ENCODE data around the gene SEC24B.
A peak's percentile ranks its signal among the peaks of the same experiment; 100 is the strongest.
"Not testable (repeated sequence)": the region's sequence is repeated elsewhere in the genome, so short reads cannot be mapped to it uniquely, and the experiment has no call there.

SEC24B gene

DNA sequence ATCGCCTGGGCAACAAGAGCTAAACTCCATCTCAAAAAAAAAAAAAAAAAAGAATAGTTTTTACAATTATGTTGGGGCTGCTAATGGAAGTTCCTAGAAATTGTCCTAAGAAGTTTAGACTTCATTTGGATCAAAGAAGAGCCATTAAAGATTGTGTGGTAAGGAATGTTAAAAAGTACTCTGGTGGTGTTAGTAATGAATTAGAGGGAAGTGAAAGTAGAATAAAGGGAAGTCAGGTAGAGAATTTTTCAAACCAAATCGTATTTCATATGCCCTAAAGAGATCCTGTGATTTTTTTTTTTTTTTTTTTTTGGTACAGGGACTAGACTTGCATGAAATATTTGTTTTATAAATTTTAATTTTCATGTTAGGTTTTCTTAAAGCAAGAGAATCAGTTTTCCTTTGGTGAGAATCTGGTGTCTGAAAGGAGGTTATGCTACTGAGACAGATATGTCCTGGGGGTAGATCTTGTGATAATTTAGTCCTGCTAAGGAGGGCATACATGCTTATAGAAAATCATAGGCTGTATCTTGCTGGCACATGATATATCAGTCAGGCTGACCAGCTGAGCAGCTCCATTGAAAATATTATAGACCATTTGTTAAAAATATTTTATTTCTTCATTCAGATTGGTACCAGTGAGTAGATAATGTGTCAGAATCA is 10.7 kb downstream of the SEC24B start:
- Mint-ChIP-seq H3K27ac (no peak overlapping the region), H3K36me3 (ENCODE audit: low read depth) (peaks cover 22% of the 10 kb centered on the region), H3K27me3 (ENCODE audit: low read depth) (no peaks in the 10 kb centered on the region), H3K9me3 (no peaks in the 10 kb centered on the region), H3K4me1 (ENCODE audit: low read depth) (peaks cover 30% of the 10 kb centered on the region), H3K4me3 (no peak overlapping the region)
- DNase-seq (ENCODE audit: low spot score): no peak

DNA sequence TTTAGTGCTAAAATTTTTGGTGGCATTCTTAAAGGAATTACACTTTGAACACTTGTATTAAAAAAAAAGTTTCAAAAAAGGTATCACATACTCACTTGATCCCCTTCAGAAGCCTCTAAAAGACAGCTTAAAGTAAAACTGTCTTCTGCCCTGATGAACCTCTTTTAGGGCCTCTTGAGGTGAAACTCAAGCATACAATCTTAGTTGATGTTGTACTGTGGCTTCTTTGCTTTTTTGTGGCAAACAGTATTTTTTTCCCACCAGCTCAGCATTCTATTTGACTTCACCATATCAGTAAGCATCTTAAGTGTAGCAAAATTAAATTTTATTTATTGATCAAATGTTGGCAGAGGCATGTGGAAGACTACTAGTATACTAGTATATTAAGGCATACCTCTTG is 13.7 kb downstream of the SEC24B start:
- Mint-ChIP-seq H3K4me1 (ENCODE audit: low read depth) (peaks cover 28% of the 10 kb centered on the region), H3K36me3 (ENCODE audit: low read depth) (peaks cover 30% of the 10 kb centered on the region), H3K27ac (no peak overlapping the region), H3K4me3 (no peak overlapping the region), H3K9me3 (no peaks in the 10 kb centered on the region), H3K27me3 (ENCODE audit: low read depth) (no peaks in the 10 kb centered on the region)
- DNase-seq (ENCODE audit: low spot score): no peak

DNA sequence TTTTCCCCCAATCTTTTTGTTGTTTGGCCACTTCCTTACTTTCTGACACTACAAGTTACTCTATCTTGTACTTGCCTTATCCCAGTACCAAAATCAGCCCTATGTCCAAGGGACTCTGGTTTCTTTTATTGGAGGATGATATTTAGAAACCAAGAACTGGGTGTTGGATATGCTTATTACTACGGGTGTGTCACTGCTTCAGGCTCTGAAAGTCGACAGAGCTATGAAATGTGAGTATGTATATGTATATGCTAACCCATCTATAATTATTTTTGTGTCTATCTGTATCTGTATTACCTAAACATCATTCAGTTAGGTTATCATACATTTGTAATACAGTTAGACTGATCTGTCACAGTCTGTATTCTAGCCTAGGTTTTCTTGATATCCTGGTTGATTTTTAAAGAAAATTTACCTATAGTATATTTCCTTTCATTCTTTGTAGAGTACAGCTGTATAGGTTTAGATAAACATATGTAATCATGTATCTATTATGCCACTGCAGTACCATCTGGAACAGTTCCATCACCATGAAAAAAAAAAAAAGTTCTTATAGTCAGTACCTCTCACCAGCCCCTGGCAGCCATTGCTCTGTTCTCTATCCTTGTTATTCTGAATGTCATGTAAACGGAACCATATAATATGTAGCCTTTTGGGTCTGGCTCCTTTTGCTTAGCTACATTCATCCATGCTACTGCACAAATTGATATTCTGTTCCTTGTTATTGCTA is 18.1 kb downstream of the SEC24B start:
- Mint-ChIP-seq H3K4me3 (no peak overlapping the region), H3K27ac (no peak overlapping the region), H3K9me3 (no peaks in the 10 kb centered on the region), H3K4me1 (ENCODE audit: low read depth) (peaks cover 21% of the 10 kb centered on the region), H3K36me3 (ENCODE audit: low read depth) (peaks cover 36% of the 10 kb centered on the region), H3K27me3 (ENCODE audit: low read depth) (no peaks in the 10 kb centered on the region)
- no peak for DNase-seq (ENCODE audit: low spot score)

DNA sequence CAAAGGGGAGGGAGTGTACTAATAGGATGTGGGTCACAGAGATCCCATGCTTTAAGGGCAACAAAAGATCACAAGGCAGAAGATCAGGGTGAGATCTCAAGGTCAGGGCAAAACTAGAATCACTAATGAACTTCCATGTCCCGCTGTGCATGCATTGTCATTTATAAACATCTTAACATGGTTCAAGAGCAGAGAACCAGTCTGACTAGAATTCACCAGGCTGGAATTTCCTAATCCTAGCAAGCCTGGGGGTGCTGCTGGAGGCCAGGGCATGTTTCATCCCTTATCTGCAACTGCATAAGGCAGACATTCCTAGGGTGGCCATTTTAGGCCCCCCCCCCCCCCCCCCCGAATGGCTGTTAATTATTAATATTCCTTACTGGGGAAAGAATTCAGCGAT is 19.5 kb downstream of the SEC24B start:
- H3K9me3 Mint-ChIP-seq; H3K27ac Mint-ChIP-seq; H3K27me3 Mint-ChIP-seq (ENCODE audit: low read depth); DNase-seq (ENCODE audit: low spot score); H3K4me3 Mint-ChIP-seq: not testable (repeated sequence)
- H3K4me1 Mint-ChIP-seq (ENCODE audit: low read depth): peaks cover 10% of the 10 kb centered on the region
- H3K36me3 Mint-ChIP-seq (ENCODE audit: low read depth): peaks cover 38% of the 10 kb centered on the region

DNA sequence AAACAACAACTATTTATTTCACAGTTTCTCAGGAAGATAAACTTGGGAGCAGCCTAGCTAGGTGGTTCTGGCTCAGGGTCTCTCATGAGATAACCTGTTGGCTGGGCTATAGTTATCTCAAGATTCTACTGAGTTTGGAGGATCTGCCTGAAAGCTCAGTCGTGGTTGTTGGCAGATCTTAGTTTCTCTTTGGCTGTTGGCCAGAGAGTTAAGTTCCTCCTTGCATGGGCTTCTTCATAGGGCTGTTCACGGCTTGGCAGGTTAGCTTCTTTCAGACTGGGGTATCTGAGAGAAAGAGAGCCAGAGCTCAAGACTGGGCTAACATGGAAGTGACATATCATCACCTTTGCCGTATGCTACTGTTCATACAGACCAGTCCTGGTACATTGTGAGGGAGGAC is 28.7 kb downstream of the SEC24B start:
- no peak for DNase-seq (ENCODE audit: low spot score)
- H3K9me3 Mint-ChIP-seq: no peaks in the 10 kb centered on the region
- no peak overlapping the region for H3K4me3 Mint-ChIP-seq
- H3K36me3 Mint-ChIP-seq (ENCODE audit: low read depth): peaks cover 28% of the 10 kb centered on the region
- no peaks in the 10 kb centered on the region for H3K4me1 Mint-ChIP-seq (ENCODE audit: low read depth)
- H3K27ac Mint-ChIP-seq: peak overlapping the region; percentile 15
- H3K27me3 Mint-ChIP-seq (ENCODE audit: low read depth): no peaks in the 10 kb centered on the region

DNA sequence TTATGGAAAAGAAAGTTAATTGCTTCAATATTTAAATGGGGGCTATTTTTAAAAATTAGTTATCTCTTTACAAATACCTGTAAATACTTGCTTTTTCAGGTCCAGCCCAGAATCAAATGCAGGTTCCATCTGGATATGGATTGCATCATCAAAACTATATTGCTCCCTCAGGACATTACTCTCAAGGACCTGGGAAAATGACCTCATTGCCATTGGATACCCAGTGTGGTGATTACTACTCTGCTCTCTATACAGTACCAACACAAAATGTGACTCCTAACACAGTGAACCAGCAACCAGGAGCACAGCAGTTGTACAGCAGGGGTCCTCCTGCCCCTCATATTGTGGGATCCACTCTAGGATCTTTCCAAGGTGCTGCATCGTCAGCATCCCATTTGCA is 29.2 kb downstream of the SEC24B start:
- Mint-ChIP-seq H3K27me3 (ENCODE audit: low read depth) (no peaks in the 10 kb centered on the region), H3K9me3 (no peaks in the 10 kb centered on the region), H3K4me1 (ENCODE audit: low read depth) (no peaks in the 10 kb centered on the region), H3K27ac (no peak overlapping the region), H3K36me3 (ENCODE audit: low read depth) (peaks cover 28% of the 10 kb centered on the region), H3K4me3 (no peak overlapping the region)
- no peak for DNase-seq (ENCODE audit: low spot score)

DNA sequence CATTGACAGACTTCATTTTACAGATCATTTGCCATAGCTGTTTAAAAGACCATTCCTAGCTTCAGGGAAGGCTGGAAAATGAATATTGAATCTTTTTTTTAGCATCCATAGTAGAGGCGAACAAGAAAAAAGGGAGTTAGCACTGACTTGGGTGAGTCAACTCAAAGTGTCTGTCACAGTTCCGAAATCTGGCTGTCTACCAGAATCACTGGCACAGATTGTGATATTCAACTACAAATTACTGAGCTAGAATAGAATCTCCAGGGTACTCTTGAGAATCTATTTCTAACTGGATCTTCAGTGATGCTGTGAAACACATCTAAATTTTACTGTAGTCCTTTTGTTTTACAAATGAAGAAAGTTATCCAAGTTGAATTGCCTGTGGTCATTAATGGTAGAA is 31.5 kb downstream of the SEC24B start:
- Mint-ChIP-seq H3K4me3 (no peak overlapping the region), H3K27me3 (ENCODE audit: low read depth) (no peaks in the 10 kb centered on the region), H3K4me1 (ENCODE audit: low read depth) (no peaks in the 10 kb centered on the region), H3K27ac (no peak overlapping the region), H3K9me3 (no peaks in the 10 kb centered on the region), H3K36me3 (ENCODE audit: low read depth) (peaks cover 35% of the 10 kb centered on the region)
- no peak for DNase-seq (ENCODE audit: low spot score)

DNA sequence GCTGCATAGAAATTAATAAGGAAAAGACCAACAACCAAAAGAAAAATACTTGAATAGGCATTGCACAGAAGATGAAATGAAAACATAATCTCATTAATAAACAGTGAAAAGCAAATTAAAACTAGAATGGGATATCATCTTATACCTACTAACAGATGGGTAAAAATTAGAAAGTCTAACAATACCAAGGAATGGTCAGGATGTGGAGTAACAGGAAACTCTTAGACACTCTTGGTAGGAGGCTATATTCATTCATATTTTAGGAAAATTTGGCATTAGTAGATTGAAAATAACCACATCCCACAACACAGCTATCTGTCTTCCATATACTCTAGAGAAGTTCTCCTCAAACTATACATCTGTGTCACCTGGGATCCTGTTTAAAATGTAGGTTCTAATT is 36.3 kb downstream of the SEC24B start:
- Mint-ChIP-seq H3K9me3 (no peaks in the 10 kb centered on the region), H3K4me1 (ENCODE audit: low read depth) (peaks cover 13% of the 10 kb centered on the region), H3K4me3 (no peak overlapping the region), H3K27ac (no peak overlapping the region), H3K36me3 (ENCODE audit: low read depth) (peaks cover 37% of the 10 kb centered on the region), H3K27me3 (ENCODE audit: low read depth) (no peaks in the 10 kb centered on the region)
- no peak for DNase-seq (ENCODE audit: low spot score)

DNA sequence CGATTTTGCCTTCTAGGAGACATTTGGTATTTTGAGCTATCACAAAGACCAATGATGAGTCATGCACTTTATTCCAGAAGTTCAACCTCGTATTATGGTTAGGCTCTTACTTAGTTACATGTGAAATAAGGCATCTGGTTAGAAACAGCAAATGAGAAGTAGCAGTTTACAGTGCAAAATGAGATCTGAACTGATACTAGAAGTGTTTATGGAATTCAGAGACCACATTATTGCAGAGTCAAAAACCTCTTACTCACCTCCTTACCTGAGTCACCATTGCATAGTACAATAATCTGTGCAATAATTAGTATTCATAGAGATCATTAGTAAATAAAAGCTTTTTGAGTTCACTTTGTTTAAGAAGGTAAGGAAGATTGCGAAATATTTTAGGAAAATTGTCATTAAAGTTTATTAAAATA is 38.7 kb downstream of the SEC24B start:
- DNase-seq (ENCODE audit: low spot score): no peak
- Mint-ChIP-seq H3K36me3 (ENCODE audit: low read depth) (peaks cover 41% of the 10 kb centered on the region), H3K27ac (no peak overlapping the region), H3K27me3 (ENCODE audit: low read depth) (no peaks in the 10 kb centered on the region), H3K9me3 (no peaks in the 10 kb centered on the region), H3K4me1 (ENCODE audit: low read depth) (peaks cover 13% of the 10 kb centered on the region), H3K4me3 (no peak overlapping the region)

DNA sequence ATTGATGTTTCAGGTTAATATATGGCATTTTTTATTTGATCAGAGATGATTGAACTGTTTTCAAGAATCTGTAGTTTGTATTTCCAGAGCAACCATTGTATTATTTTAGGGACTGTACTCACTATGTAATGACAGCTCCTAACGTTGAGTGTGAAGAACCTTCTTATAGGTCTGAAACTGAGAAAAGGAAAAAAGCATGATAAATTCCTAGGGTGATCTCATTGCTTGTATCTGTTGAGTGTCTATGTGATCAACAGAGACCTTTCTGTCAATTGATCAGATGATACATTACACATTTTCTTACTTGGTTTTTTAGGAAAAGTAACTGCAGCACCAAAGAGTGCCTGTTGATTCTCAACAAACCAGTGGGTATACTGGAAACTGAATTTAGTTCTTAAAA is 40.2 kb downstream of the SEC24B start:
- no peak overlapping the region for H3K27ac Mint-ChIP-seq
- peaks cover 13% of the 10 kb centered on the region for H3K4me1 Mint-ChIP-seq (ENCODE audit: low read depth)

DNA sequence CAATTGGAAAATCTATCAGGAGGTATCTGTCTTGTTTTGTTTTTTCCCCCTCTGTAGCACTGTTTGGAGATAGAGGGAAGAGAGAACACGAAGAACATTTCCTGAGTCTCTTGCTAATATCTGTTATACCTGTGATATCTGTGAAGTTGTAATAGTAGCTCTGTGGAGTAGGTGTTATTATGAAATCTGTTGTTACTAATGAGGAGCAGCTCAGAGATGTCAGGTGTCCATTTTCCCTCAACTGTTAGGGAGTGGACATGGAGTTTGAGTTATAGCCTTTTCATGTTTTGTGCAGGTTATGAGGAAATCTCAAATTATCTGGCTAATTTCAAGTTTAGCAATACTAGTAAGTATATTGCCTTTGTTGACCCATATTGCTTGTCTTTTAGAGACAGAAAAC is 52.4 kb downstream of the SEC24B start:
- no peaks in the 10 kb centered on the region for H3K9me3 Mint-ChIP-seq
- no peaks in the 10 kb centered on the region for H3K4me1 Mint-ChIP-seq (ENCODE audit: low read depth)
- DNase-seq (ENCODE audit: low spot score): no peak
- no peak overlapping the region for H3K27ac Mint-ChIP-seq
- H3K27me3 Mint-ChIP-seq (ENCODE audit: low read depth): no peaks in the 10 kb centered on the region
- no peak overlapping the region for H3K4me3 Mint-ChIP-seq
- H3K36me3 Mint-ChIP-seq (ENCODE audit: low read depth): peaks cover 28% of the 10 kb centered on the region

More for the DNA sequence above, 40.2 kb downstream of the SEC24B start:
- Mint-ChIP-seq H3K36me3 (ENCODE audit: low read depth) (peaks cover 35% of the 10 kb centered on the region), H3K9me3 (no peaks in the 10 kb centered on the region), H3K4me3 (no peak overlapping the region), H3K27me3 (ENCODE audit: low read depth) (no peaks in the 10 kb centered on the region)
- no peak for DNase-seq (ENCODE audit: low spot score)

DNA sequence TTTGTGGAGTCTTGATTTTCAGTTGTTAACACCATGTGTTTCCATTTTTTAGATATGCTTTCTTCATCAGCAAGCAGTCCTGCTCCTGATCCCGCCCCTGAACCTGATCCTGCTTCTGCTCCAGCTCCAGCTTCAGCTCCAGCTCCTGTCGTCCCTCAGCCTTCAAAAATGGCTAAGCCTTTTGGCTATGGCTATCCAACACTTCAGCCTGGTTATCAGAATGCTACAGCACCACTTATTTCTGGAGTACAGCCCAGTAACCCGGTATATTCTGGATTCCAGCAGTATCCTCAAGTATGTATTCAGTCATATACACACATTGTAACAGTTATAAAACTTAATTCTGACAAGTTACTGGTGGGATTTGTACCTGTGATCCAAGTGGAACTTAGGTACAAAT is 60.9 kb downstream of the SEC24B start:
- no peak for DNase-seq (ENCODE audit: low spot score)
- no peaks in the 10 kb centered on the region for H3K27me3 Mint-ChIP-seq (ENCODE audit: low read depth)
- no peak overlapping the region for H3K27ac Mint-ChIP-seq
- no peak overlapping the region for H3K4me3 Mint-ChIP-seq
- H3K36me3 Mint-ChIP-seq (ENCODE audit: low read depth): peaks cover 50% of the 10 kb centered on the region
- no peaks in the 10 kb centered on the region for H3K4me1 Mint-ChIP-seq (ENCODE audit: low read depth)
- no peaks in the 10 kb centered on the region for H3K9me3 Mint-ChIP-seq

DNA sequence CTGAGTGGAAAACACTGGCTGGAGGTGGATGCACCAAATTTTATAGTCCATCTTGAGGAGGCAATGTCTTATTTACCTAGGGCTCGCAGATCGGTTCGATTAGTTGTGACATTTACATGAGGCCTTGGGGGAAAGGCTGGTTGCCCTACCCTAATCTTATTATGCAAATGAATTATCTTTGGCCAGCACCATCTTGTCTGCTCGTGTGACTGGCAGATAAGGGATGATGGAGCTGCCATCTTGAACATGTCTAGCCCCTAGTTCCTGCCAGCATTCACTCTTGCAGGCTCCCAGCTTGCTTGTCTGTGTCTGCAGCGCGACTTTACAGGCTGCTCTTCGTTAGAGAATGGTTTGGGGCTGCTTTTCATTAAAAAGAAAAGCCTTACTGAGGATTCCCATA is 61.9 kb downstream of the SEC24B start:
- no peak overlapping the region for H3K4me3 Mint-ChIP-seq
- H3K27me3 Mint-ChIP-seq (ENCODE audit: low read depth): no peaks in the 10 kb centered on the region
- H3K27ac Mint-ChIP-seq: no peak overlapping the region
- no peaks in the 10 kb centered on the region for H3K4me1 Mint-ChIP-seq (ENCODE audit: low read depth)
- H3K9me3 Mint-ChIP-seq: no peaks in the 10 kb centered on the region
- peaks cover 53% of the 10 kb centered on the region for H3K36me3 Mint-ChIP-seq (ENCODE audit: low read depth)
- DNase-seq (ENCODE audit: low spot score): no peak

DNA sequence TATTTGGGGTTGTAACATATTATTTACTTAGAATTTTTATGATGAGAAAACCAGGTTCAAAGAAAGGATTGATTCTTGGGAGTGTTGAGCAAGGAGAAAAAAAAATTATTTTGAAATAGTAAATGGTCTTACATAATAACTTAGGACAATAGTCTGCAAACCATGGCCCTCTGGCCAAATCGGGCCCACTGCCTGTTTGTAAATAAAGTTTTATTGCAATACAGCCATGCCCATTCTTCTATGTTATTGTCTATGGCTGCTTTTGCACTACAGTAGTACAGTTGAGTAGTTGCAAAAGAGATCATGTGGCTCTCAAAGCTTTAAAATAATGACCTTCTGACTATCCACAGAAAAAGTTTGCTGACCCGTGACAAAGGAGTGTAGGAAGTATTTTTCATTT is 63.3 kb downstream of the SEC24B start:
- no peak for DNase-seq (ENCODE audit: low spot score)
- H3K4me1 Mint-ChIP-seq (ENCODE audit: low read depth): no peaks in the 10 kb centered on the region
- H3K36me3 Mint-ChIP-seq (ENCODE audit: low read depth): peaks cover 50% of the 10 kb centered on the region
- H3K4me3 Mint-ChIP-seq: no peak overlapping the region
- no peaks in the 10 kb centered on the region for H3K9me3 Mint-ChIP-seq
- no peak overlapping the region for H3K27ac Mint-ChIP-seq
- H3K27me3 Mint-ChIP-seq (ENCODE audit: low read depth): no peaks in the 10 kb centered on the region

DNA sequence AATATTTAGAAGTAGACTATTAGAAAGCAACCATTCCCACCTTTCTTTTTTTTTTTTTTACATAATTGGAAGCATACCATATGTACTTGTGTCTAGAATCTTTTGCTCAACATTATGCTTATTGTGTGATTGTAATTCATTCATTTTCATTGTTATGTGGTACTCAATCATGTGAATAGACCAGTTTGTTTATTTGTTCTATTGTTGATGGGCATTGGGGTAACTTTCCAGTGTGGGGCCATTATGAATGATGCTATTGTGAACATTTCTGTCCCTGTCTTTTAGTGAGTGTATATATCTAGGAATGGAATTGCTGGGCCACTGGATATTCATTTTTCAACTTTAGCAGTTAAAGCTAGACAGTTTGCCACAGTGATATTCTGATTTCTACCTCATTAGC is 63.9 kb downstream of the SEC24B start:
- DNase-seq (ENCODE audit: low spot score): no peak
- no peaks in the 10 kb centered on the region for H3K27me3 Mint-ChIP-seq (ENCODE audit: low read depth)
- H3K4me1 Mint-ChIP-seq (ENCODE audit: low read depth): no peaks in the 10 kb centered on the region
- no peak overlapping the region for H3K27ac Mint-ChIP-seq
- no peaks in the 10 kb centered on the region for H3K9me3 Mint-ChIP-seq
- peaks cover 50% of the 10 kb centered on the region for H3K36me3 Mint-ChIP-seq (ENCODE audit: low read depth)
- H3K4me3 Mint-ChIP-seq: no peak overlapping the region
